ENCODE results near the gene NEK4.

The NEK4 gene

GRCh38 chr3:52707585-52707984 lies 63.2 kb downstream of the NEK4 start:
- no peak for TF ChIP-seq CTCF (IDR thresholded peaks at IDR 0.05; ENCODE audit: insufficient read depth, low read length, missing control alignments)
- H3K4me3 ChIP-seq (ENCODE audit: low read depth, low read length), result no peak overlapping the region; the same call in 1 of the 2 replicates
- DNase-seq (ENCODE audit: low read depth, low spot score), result no peak
- CTCF ChIA-PET, result interaction anchor here (0.8 to 1.5 kb wide), 5 partner anchors 13 to 280 kb away, joined by 3 to 4 read pairs (median 3); no protein-coding TSS in a partner anchor
- POLR2A ChIA-PET, result interaction anchor here (0.8 kb wide), 1 partner anchor 245 kb away, joined by 3 read pairs; no protein-coding TSS in a partner anchor

GRCh38 chr3:52705688-52706686 lies 64.8 kb downstream of the NEK4 start, which contains the start of the genes GLT8D1 and SPCS1:
Gene GLT8D1 (minus strand): TSS chr3:52705791. CDS start chr3:52700460, 5,331 bp downstream.
Gene SPCS1 (plus strand): TSS chr3:52706106. CDS start chr3:52706247, 141 bp downstream.
- peak within 1 kb of the TSS; percentile 99 for H3K4me3 ChIP-seq (ENCODE audit: low read depth, low read length)
- ChIA-PET POLR2A (interaction anchor here (1.1 to 1.5 kb wide), 4 partner anchors 10 to 21 kb away, joined by 3 to 5 read pairs (median 4); no protein-coding TSS in a partner anchor), CTCF (interaction anchor here (1.2 to 2.1 kb wide), 3 partner anchors 11 to 278 kb away, joined by 3 to 7 read pairs (median 3); no protein-coding TSS in a partner anchor)
- DNase-seq (ENCODE audit: low read depth, low spot score), result no peak
- TF ChIP-seq CTCF (IDR thresholded peaks at IDR 0.05; ENCODE audit: insufficient read depth, low read length, missing control alignments), result no peak

GRCh38 chr3:52705438-52705687 lies 65.4 kb downstream of the NEK4 start:
- TF ChIP-seq CTCF (IDR thresholded peaks at IDR 0.05; ENCODE audit: insufficient read depth, low read length, missing control alignments), result no peak
- ChIA-PET CTCF (interaction anchor here (2.1 kb wide), 1 partner anchor 12 kb away, joined by 7 read pairs; no protein-coding TSS in a partner anchor), POLR2A (interaction anchor here (1.0 to 1.5 kb wide), 4 partner anchors 11 to 35 kb away, joined by 3 to 5 read pairs (median 3); no protein-coding TSS in a partner anchor)
- peak overlapping the region; percentile 99 for H3K4me3 ChIP-seq (ENCODE audit: low read depth, low read length)
- DNase-seq (ENCODE audit: low read depth, low spot score), result no peak

- ChIA-PET CTCF (interaction anchor here (2.1 kb wide), 1 partner anchor 12 kb away, joined by 7 read pairs; no protein-coding TSS in a partner anchor), POLR2A (interaction anchor here (0.7 to 1.4 kb wide), 4 partner anchors 12 to 216 kb away, joined by 3 read pairs; no protein-coding TSS in a partner anchor)
- no peak for DNase-seq (ENCODE audit: low read depth, low spot score)
- TF ChIP-seq CTCF (IDR thresholded peaks at IDR 0.05; ENCODE audit: insufficient read depth, low read length, missing control alignments), result no peak
- peak overlapping the region; percentile 99 for H3K4me3 ChIP-seq (ENCODE audit: low read depth, low read length)
Measured at GRCh38 chr3:52704611-52705437, 65.9 kb downstream of the NEK4 start.

- no peak for DNase-seq (ENCODE audit: low read depth, low spot score)
- H3K4me3 ChIP-seq (ENCODE audit: low read depth, low read length), result no peak overlapping the region
- ChIA-PET POLR2A (interaction anchor here (1.0 kb wide), 1 partner anchor 14 kb away, joined by 3 read pairs; no protein-coding TSS in a partner anchor), CTCF (no interaction called here)
- no peak for TF ChIP-seq CTCF (IDR thresholded peaks at IDR 0.05; ENCODE audit: insufficient read depth, low read length, missing control alignments)
Measured at GRCh38 chr3:52703341-52703740, 67.4 kb downstream of the NEK4 start.
